Transverse colon (tissue), 4 donors: ENCODE data around the gene C2orf81. TPM values are rescaled to one million over a fixed set of nuclear protein-coding genes. Genes with fewer than 3 reads are reported as not detected.

Experiments
- DNase-seq: peaks from one replicate; pipeline ENCODE4 v3.0.0-alpha.2; 2019
- H3K27ac ChIP-seq, 4 donors: fragments of 200-600 bp; sonication (generic); 2 replicates each; pipeline ENCODE4 v1.5.1; 2016 to 2018; ENCODE audit warnings: inconsistent platforms in 4 of 4
- H3K27me3 ChIP-seq: fragments of 200-600 bp; sonication (generic); 2 replicates; pipeline ENCODE4 v1.5.1; 2017; ENCODE audit warnings: inconsistent platforms
- H3K36me3 ChIP-seq, 4 donors: fragments of 200-600 bp; sonication (generic); 2 replicates each; pipeline ENCODE4 v1.5.1; 2017 to 2019; ENCODE audit warnings: inconsistent platforms in 4 of 4
- H3K4me1 ChIP-seq, 4 donors: fragments of 200-600 bp; sonication (generic); 2 replicates each; pipeline ENCODE4 v1.5.1; 2017 to 2020; ENCODE audit warnings: inconsistent platforms in 4 of 4
- H3K4me3 ChIP-seq, 4 donors: fragments of 200-600 bp; sonication (generic); 1 replicate in 1 of 4; 2 replicates in 3 of 4; pipeline versions ENCODE4 v1.5.1 to v1.6.1; 2017 to 2019; ENCODE audit warnings: inconsistent platforms in 4 of 4
- H3K9me3 ChIP-seq, 2 donors: fragments of 200-600 bp; sonication (generic); 2 replicates each; pipeline ENCODE4 v1.5.1; 2017 to 2019; ENCODE audit warnings: inconsistent platforms in 2 of 2
- CTCF ChIP-seq, 5 experiments: fragments of 200-600 bp in 3 of 5; fragments of 450-650 bp in 2 of 5; sonication (generic) in 3 of 5; IDR thresholded peaks; 1 replicate in 2 of 5; 2 replicates in 3 of 5; pipeline ENCODE4 v1.5.1; 2016 to 2017; ENCODE audit warnings: antibody characterized with exemption in 5 of 5, inconsistent platforms in 3 of 5, mild to moderate bottlenecking in 2 of 5, moderate library complexity in 1 of 5
- EP300 ChIP-seq: sonication (generic); formaldehyde crosslinking; IDR thresholded peaks from one replicate; pipeline ENCODE4 v1.6.1; 2017; ENCODE audit warnings: antibody characterized with exemption, low read depth
- POLR2A ChIP-seq: fragments of 450-650 bp; IDR thresholded peaks from one replicate; pipeline ENCODE4 v1.6.1; 2016; ENCODE audit warnings: antibody characterized with exemption, mild to moderate bottlenecking, moderate library complexity
- POLR2AphosphoS5 ChIP-seq, 3 donors: sonication (generic); formaldehyde crosslinking; IDR thresholded peaks; one replicate each; pipeline ENCODE4 v1.6.1; 2016; ENCODE audit warnings: antibody characterized with exemption in 3 of 3
- WGBS, 2 donors: methylation state at CpG; one replicate each; pipeline ENCODE4 v1.1.5; 2018; ENCODE audit warnings: low coverage in 1 of 2; 5-methylcytosine and 5-hydroxymethylcytosine counted together
- in situ Hi-C, 4 donors: fragments of 200-750 bp; cut with MboI; loops; one replicate each; pipeline versions ENCODE4 v1.15.0 to v1.15.1; 2017; ENCODE audit warnings: low sequenced_read_pairs in 3 of 4, low pct_ligation_motif_present in 1 of 4, low pct_unique_long_range_greater_than_20kb in 1 of 4
- intact Hi-C: fragments of 100-400 bp; cut with DNase I; formaldehyde crosslinking; loops from one replicate; pipeline ENCODE4 v1.15.1; 2023; ENCODE audit warnings: low total_unique reads
- total RNA-seq, 4 donors: library from RNA; depleted of rRNA; stranded (reverse); fragments of >200 nt; gene quantifications; one replicate each; pipeline ENCODE4 v1.1.0, GENCODE V29; 2016

C2orf81 gene
- total RNA-seq, 4 donors from 2014 or later: 0.82 to 1.3 TPM; not detected in 2

GRCh38 chr2:74439803-74440377 lies 18.5 kb upstream of the C2orf81 start:
- DNase-seq: peak; percentile 54
- H3K27ac ChIP-seq: peak overlapping the region; percentile 88 to 93 (median 91)
- no peaks in the 10 kb centered on the region for H3K9me3 ChIP-seq
- 33% methylated on average over 14 of the region's 14 CpGs; no CpG with 5 or more reads in 1 of the 2 donors for WGBS, 2 donors
- intact Hi-C loops: no loop called here
- H3K36me3 ChIP-seq: no peaks in the 10 kb centered on the region
- H3K4me1 ChIP-seq: peaks cover 11 to 52% (median 16%) of the 10 kb centered on the region in 4 donors
- in situ Hi-C loops: no loop called here
- TF ChIP-seq POLR2AphosphoS5 (IDR thresholded peaks at IDR 0.05) (no peak), CTCF (IDR thresholded peaks at IDR 0.05) (no peak)
- H3K27me3 ChIP-seq: peaks cover 9% of the 10 kb centered on the region
- H3K4me3 ChIP-seq: peak overlapping the region; percentile 11 to 58 (median 46)

DNA sequence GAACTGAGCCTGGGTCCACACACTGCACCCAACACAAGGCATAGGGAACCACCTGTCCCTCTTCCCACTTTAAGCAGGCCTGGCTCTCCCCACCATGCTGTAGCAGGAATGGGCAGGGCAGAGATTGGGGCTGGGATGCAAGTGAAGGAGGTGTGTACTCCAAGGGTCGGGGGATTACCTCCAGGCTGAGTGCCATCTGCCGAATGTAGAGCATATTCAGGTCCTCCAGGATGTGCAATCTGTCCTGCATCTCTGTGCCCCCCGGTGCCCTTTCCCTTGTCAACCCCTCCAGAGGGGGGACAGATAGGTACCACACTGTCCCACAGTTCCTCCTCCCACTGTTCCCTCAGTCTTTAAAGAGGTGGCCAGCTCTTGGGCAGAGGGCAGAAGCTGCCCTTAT lies 18.0 kb upstream of the C2orf81 start:
- TF ChIP-seq CTCF (IDR thresholded peaks at IDR 0.05) (no peak), POLR2AphosphoS5 (IDR thresholded peaks at IDR 0.05) (no peak), EP300 (no peak), POLR2A (no peak)
- WGBS, 2 donors: 26% methylated on average over 3 of the region's 3 CpGs; no CpG with 5 or more reads in 1 of the 2 donors
- Histone ChIP-seq H3K4me1 (peaks cover 11 to 52% (median 16%) of the 10 kb centered on the region in 4 donors), H3K27me3 (peaks cover 9% of the 10 kb centered on the region), H3K4me3 (peak overlapping the region; percentile 11 to 58 (median 46)), H3K27ac (peak overlapping the region; percentile 88 to 93 (median 91)), H3K9me3 (no peaks in the 10 kb centered on the region), H3K36me3 (no peaks in the 10 kb centered on the region)
- intact Hi-C loops (no loop called here), in situ Hi-C loops (no loop called here)
- no peak for DNase-seq

DNA sequence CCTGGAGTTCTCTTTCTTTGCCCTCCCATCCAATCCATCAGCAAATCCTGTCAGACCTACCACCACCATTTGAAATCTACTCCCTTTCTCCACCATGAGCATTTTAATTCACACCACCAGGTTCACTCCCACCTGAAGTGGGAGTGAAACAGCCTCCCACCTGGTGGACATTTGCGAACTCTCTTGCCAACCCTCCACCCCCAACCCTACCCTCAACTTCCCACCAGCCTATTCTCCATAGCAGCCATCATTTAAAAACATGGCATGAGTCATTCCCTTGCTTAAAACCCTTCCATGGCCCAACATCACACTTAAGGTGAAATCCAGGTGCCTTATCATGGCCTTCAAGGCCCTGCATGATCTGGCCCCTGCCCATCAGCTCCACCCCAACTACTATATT lies 16.8 kb upstream of the C2orf81 start:
- in situ Hi-C loops: no loop called here
- Histone ChIP-seq H3K4me3 (no peak overlapping the region), H3K4me1 (peaks cover 11 to 44% (median 16%) of the 10 kb centered on the region in 4 donors), H3K27ac (no peak overlapping the region), H3K36me3 (no peaks in the 10 kb centered on the region), H3K9me3 (no peaks in the 10 kb centered on the region), H3K27me3 (peaks cover 9% of the 10 kb centered on the region)
- TF ChIP-seq CTCF (IDR thresholded peaks at IDR 0.05): no peak
- TF ChIP-seq POLR2AphosphoS5 (IDR thresholded peaks at IDR 0.05): no peak
- TF ChIP-seq POLR2A: no peak
- TF ChIP-seq EP300: no peak
- 85 to 100% methylated on average over 1 of the region's 1 CpG for WGBS, 2 donors
- intact Hi-C loops: no loop called here
- no peak for DNase-seq

DNA sequence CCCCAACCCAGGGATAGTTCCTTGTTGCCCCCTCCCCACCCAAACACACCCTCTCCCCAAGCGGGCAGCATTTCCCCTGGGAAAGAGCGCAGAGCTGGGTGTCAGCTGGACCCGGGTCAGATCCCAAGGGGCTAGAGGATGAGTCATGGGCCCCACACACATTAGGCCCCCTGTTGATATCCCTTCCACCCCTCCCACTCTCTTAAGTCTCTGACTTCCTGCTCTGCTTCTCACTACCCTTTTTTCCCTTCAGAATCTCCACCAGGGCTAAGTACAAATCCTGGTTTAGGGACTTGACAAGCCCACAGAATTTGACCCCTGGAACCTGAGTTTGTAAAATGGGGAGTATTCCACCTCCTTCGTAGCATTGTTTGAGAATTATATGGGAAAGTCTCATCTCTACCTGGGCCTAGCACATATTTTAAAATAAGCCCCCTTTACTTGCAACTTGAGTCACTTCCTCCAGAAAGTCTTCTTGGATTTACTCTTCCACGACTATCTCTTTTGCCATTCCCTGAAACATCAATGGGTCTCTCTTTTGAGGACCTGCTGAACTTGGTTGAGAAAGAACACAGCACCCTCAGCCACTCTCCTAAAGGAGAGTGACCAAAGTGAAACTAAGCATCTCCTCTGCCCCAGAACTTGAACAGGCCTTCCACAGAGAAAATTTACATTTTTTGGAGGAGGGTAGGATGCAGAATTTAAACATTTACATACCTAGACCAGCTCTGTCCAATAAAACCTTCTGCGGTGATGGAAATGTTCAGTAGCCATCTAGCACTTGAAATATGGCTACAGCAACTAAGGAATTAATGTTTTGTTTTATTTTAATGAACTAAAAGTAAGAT lies 15.7 kb upstream of the C2orf81 start:
- TF ChIP-seq CTCF (IDR thresholded peaks at IDR 0.05) (no peak), POLR2AphosphoS5 (IDR thresholded peaks at IDR 0.05) (no peak), EP300 (no peak), POLR2A (no peak)
- no peak overlapping the region for H3K27ac ChIP-seq

More for the DNA sequence above, 15.7 kb upstream of the C2orf81 start:
- peaks cover 11 to 39% (median 14%) of the 10 kb centered on the region in 4 donors for H3K4me1 ChIP-seq
- intact Hi-C loops (no loop called here), in situ Hi-C loops (no loop called here)
- 56 to 70% methylated on average over 1 to 6 of the region's 6 CpGs for WGBS, 2 donors
- no peak for DNase-seq
- no peaks in the 10 kb centered on the region for H3K9me3 ChIP-seq
- H3K36me3 ChIP-seq: no peaks in the 10 kb centered on the region
- H3K4me3 ChIP-seq: no peak overlapping the region
- H3K27me3 ChIP-seq: peaks cover 3% of the 10 kb centered on the region
